CD14-positive monocyte (primary cell): ENCODE results near the gene UBE2G2. TPM values are rescaled to one million over a fixed set of nuclear protein-coding genes. Genes with fewer than 3 reads are reported as not detected.
"Not testable (repeated sequence)": the region's sequence is repeated elsewhere in the genome, so short reads cannot be mapped to it uniquely, and the experiment has no call there.

ENCODE experiments used
- DNase-seq, 3 donors: peaks; one replicate each; pipeline ENCODE4 v3.0.0-alpha.2; 2011 to 2022
- H2AFZ ChIP-seq: 2 replicates; pipeline ENCODE4 v1.6.0; 2012; ENCODE audit warnings: mild to moderate bottlenecking, low read depth, low read length, inconsistent platforms; ENCODE audit not compliant: insufficient read depth, poor library complexity, severe bottlenecking
- H3K27ac ChIP-seq, 2 donors: 1 replicate in 1 of 2; 2 replicates in 1 of 2; pipeline ENCODE4 v1.5.1; 2012 to 2013; ENCODE audit warnings: low read length in 2 of 2, control low read depth in 1 of 2, inconsistent platforms in 1 of 2, low read depth in 1 of 2, mild to moderate bottlenecking in 1 of 2
- H3K27me3 ChIP-seq, 2 donors: one replicate each; pipeline versions ENCODE4 v1.6.0 to v1.6.1; 2011 to 2013; ENCODE audit warnings: low read length in 2 of 2; ENCODE audit not compliant: control insufficient read depth in 2 of 2, insufficient read depth in 2 of 2
- H3K36me3 ChIP-seq, 2 donors: replicated peaks in 1 of 2; 1 replicate in 1 of 2; 2 replicates in 1 of 2; pipeline versions ENCODE4 v1.5.1 to v1.6.1; 2012 to 2013; ENCODE audit warnings: low read length in 2 of 2, control low read depth in 1 of 2, inconsistent platforms in 1 of 2, mild to moderate bottlenecking in 1 of 2; ENCODE audit not compliant: insufficient read depth in 2 of 2, control insufficient read depth in 1 of 2
- H3K4me1 ChIP-seq, 2 donors: 1 replicate in 1 of 2; 2 replicates in 1 of 2; pipeline versions ENCODE4 v1.5.1 to v1.6.1; 2012 to 2013; ENCODE audit warnings: low read length in 2 of 2, control low read depth in 1 of 2, inconsistent platforms in 1 of 2, mild to moderate bottlenecking in 1 of 2, moderate library complexity in 1 of 2; ENCODE audit not compliant: insufficient read depth in 2 of 2, control insufficient read depth in 1 of 2
- H3K4me2 ChIP-seq: replicated peaks from 2 replicates; pipeline ENCODE3; 2012; ENCODE audit warnings: low read length, moderate library complexity, mild to moderate bottlenecking; ENCODE audit not compliant: poor library complexity, severe bottlenecking; ENCODE audit errors: extremely low read depth
- H3K4me3 ChIP-seq, 3 experiments: fragments of 200-600 bp in 1 of 3; sonication (generic) in 1 of 3; replicated peaks in 1 of 3; 1 replicate in 2 of 3; 2 replicates in 1 of 3; pipeline ENCODE4 v1.5.1; 2011 to 2013; ENCODE audit warnings: low read length in 3 of 3, mild to moderate bottlenecking in 3 of 3, control low read depth in 2 of 3, low read depth in 2 of 3, inconsistent platforms in 1 of 3, moderate library complexity in 1 of 3
- H3K79me2 ChIP-seq: 2 replicates; pipeline ENCODE4 v1.6.0; 2012; ENCODE audit warnings: mild to moderate bottlenecking, control low read depth, inconsistent platforms, low read length, moderate library complexity; ENCODE audit not compliant: insufficient read depth
- H3K9ac ChIP-seq: 2 replicates; pipeline ENCODE4 v1.6.0; 2017; ENCODE audit warnings: low read length, mild to moderate bottlenecking; ENCODE audit not compliant: insufficient read depth, poor library complexity, severe bottlenecking
- H3K9me3 ChIP-seq, 2 donors: replicated peaks in 1 of 2; 1 replicate in 1 of 2; 2 replicates in 1 of 2; pipeline versions ENCODE4 v1.5.1 to v1.6.1; 2012 to 2013; ENCODE audit warnings: low read length in 2 of 2, control low read depth in 1 of 2; ENCODE audit not compliant: control insufficient read depth in 1 of 2, insufficient read depth in 1 of 2
- H4K20me1 ChIP-seq: 2 replicates; pipeline ENCODE4 v1.6.0; 2012; ENCODE audit warnings: mild to moderate bottlenecking, low read length, control low read depth, moderate library complexity; ENCODE audit not compliant: insufficient read depth
- H3K27ac Mint-ChIP-seq, 7 donors: one replicate each; pipeline ENCODE4 v1.8.0; 2020; ENCODE audit warnings: mild to moderate bottlenecking in 7 of 7, mixed read lengths in 7 of 7, moderate library complexity in 6 of 7, inconsistent platforms in 2 of 7
- H3K27me3 Mint-ChIP-seq, 3 donors: one replicate each; pipeline ENCODE4 v1.8.0; 2021 to 2022; ENCODE audit warnings: low read depth in 3 of 3, mild to moderate bottlenecking in 3 of 3, mixed read lengths in 3 of 3, moderate library complexity in 3 of 3, inconsistent platforms in 1 of 3
- H3K36me3 Mint-ChIP-seq, 2 donors: one replicate each; pipeline ENCODE4 v1.8.0; 2020; ENCODE audit warnings: mixed read lengths in 2 of 2, inconsistent platforms in 1 of 2, mild to moderate bottlenecking in 1 of 2
- H3K4me1 Mint-ChIP-seq: one replicate; pipeline ENCODE4 v1.8.0; 2020; ENCODE audit warnings: mild to moderate bottlenecking, mixed read lengths
- H3K4me3 Mint-ChIP-seq, 2 donors: one replicate each; pipeline ENCODE4 v1.8.0; 2020; ENCODE audit warnings: mild to moderate bottlenecking in 2 of 2, mixed read lengths in 2 of 2, moderate library complexity in 1 of 2
- H3K9me3 Mint-ChIP-seq, 7 donors: one replicate each; pipeline ENCODE4 v1.8.0; 2020 to 2022; ENCODE audit warnings: mixed read lengths in 7 of 7, mild to moderate bottlenecking in 6 of 7, moderate library complexity in 6 of 7, inconsistent platforms in 2 of 7
- WGBS: methylation state at CpG from one replicate; pipeline ENCODE4 v1.1.5; 2013; ENCODE audit warnings: missing lambda C conversion rate; ENCODE audit not compliant: insufficient coverage; 5-methylcytosine and 5-hydroxymethylcytosine counted together
- intact Hi-C, 2 donors: fragments of 100-400 bp; cut with micrococcal nuclease; formaldehyde crosslinking; loops; one replicate each; pipeline versions ENCODE4 v1.15.0 to v1.15.1; 2023
- polyA plus RNA-seq, 3 donors: library from polyadenylated mRNA; depleted of rRNA in 1 of 3; unstranded in 2 of 3; stranded (reverse) in 1 of 3; fragments of 300-500 nt in 2 of 3; fragments of >200 nt in 1 of 3; fragmentation: Illumina TruSeq in 2 of 3; gene quantifications; 1 replicate in 2 of 3; 2 replicates in 1 of 3; pipeline ENCODE4 v1.2.3, GENCODE V29; 2012 to 2021
- TF ChIP-seq, protein P1 (sequence below): fragments of 200-600 bp; IDR thresholded peaks from one replicate; pipeline ENCODE4 v1.8.0; 2022; ENCODE audit warnings: antibody characterized with exemption, mild to moderate bottlenecking

The UBE2G2 gene
- polyA plus RNA-seq, 3 donors = 22.5 to 123 (median 31.0) TPM

DNA sequence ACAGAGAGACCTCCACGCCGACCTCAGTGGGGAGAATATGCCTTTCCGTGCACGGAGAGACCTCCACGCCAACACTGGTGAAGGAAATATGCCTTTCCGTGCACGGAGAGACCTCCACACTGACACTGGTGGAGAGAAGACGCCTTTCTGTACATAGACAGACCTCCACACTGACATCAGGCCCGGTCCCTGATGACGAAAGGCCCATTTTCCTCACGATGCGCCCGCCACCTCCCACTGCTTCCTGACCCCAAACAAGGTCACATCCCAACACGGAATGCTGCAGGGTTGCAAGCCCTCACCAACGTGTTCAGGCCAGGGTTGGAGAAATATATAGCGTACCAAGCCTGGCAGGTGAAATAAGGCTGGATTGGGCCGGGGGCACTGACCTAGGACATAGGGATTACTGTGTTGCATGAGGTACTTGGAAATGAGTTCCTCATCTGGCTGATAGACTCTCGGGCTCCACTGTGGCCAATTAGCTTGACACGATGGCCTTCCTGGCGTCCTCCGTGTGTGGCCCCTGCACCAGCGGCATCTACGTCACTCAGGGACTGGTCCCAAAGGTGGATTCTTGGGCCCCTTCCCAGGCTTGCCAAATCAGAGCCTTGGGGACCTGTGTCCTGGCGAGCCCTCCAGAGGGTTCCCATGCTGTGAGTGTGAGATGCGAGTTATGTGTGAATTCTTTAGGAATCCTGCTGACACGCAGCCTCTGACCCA lies 32.8 kb upstream of the UBE2G2 start:
- H3K9me3 ChIP-seq = peaks cover 0 to 2% of the 10 kb centered on the region in 2 donors
- H3K79me2 ChIP-seq = no peaks in the 10 kb centered on the region
- H3K27me3 ChIP-seq = no peaks in the 10 kb centered on the region
- 90% methylated on average over 22 of the region's 26 CpGs for WGBS
- H3K27me3 Mint-ChIP-seq = peaks cover 0 to 8% (median 1%) of the 10 kb centered on the region in 3 donors
- no peak for DNase-seq
- H3K4me3 Mint-ChIP-seq = no peak overlapping the region
- no peaks in the 10 kb centered on the region for H3K36me3 ChIP-seq
- no peak overlapping the region for H3K4me3 ChIP-seq
- no peaks in the 10 kb centered on the region for H3K36me3 Mint-ChIP-seq
- no peaks in the 10 kb centered on the region for H4K20me1 ChIP-seq
- peaks cover under 1 to 5% (median 2%) of the 10 kb centered on the region in 7 donors for H3K9me3 Mint-ChIP-seq
- H2AFZ ChIP-seq = no peak overlapping the region
- intact Hi-C loops = no loop called here
- H3K4me1 Mint-ChIP-seq = peaks cover 19% of the 10 kb centered on the region
- no peak overlapping the region for H3K4me2 ChIP-seq
- H3K27ac ChIP-seq = no peak overlapping the region
- TF ChIP-seq, protein P1, sequence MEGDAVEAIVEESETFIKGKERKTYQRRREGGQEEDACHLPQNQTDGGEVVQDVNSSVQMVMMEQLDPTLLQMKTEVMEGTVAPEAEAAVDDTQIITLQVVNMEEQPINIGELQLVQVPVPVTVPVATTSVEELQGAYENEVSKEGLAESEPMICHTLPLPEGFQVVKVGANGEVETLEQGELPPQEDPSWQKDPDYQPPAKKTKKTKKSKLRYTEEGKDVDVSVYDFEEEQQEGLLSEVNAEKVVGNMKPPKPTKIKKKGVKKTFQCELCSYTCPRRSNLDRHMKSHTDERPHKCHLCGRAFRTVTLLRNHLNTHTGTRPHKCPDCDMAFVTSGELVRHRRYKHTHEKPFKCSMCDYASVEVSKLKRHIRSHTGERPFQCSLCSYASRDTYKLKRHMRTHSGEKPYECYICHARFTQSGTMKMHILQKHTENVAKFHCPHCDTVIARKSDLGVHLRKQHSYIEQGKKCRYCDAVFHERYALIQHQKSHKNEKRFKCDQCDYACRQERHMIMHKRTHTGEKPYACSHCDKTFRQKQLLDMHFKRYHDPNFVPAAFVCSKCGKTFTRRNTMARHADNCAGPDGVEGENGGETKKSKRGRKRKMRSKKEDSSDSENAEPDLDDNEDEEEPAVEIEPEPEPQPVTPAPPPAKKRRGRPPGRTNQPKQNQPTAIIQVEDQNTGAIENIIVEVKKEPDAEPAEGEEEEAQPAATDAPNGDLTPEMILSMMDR = no peak
- H3K4me1 ChIP-seq = peaks cover 2 to 7% of the 10 kb centered on the region in 2 donors
- no peak overlapping the region for H3K9ac ChIP-seq
- H3K27ac Mint-ChIP-seq = no peak overlapping the region

DNA sequence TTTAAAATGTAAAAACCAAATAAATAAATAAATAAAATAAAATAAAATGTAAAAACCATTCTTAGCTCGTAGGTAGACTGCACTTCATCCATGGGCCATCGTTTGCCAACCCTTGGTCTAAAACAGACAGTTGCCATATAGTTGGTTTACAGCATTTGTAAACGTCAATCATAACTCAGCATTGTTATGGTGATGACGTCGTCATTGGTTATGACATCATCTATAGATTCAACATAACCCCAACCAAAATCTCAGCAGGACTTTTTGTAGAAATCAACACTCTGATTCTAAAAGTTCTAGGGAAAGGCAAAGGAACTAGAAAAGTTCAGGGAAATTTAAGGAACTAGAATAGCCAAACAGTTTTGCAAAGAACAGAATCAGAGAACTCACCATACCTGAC lies 32.0 kb upstream of the UBE2G2 start:
- Histone ChIP-seq H3K27me3 (no peaks in the 10 kb centered on the region), H4K20me1 (no peaks in the 10 kb centered on the region), H3K4me2 (no peak overlapping the region), H3K79me2 (no peaks in the 10 kb centered on the region), H2AFZ (no peak overlapping the region), H3K36me3 (no peaks in the 10 kb centered on the region), H3K9ac (no peak overlapping the region), H3K4me3 (no peak overlapping the region), H3K4me1 (peaks cover 2 to 7% of the 10 kb centered on the region in 2 donors), H3K9me3 (peaks cover 5 to 8% of the 10 kb centered on the region in 2 donors), H3K27ac (no peak overlapping the region)
- Mint-ChIP-seq H3K9me3 (peaks cover 7 to 12% (median 10%) of the 10 kb centered on the region in 7 donors), H3K4me1 (peaks cover 19% of the 10 kb centered on the region), H3K4me3 (no peak overlapping the region), H3K27me3 (peaks cover 0 to 9% (median 1%) of the 10 kb centered on the region in 3 donors), H3K27ac (no peak overlapping the region), H3K36me3 (no peaks in the 10 kb centered on the region)
- intact Hi-C loops = no loop called here
- TF ChIP-seq, protein P1 = no peak
- WGBS = 80% methylated on average over 1 of the region's 5 CpGs
- DNase-seq = no peak

DNA sequence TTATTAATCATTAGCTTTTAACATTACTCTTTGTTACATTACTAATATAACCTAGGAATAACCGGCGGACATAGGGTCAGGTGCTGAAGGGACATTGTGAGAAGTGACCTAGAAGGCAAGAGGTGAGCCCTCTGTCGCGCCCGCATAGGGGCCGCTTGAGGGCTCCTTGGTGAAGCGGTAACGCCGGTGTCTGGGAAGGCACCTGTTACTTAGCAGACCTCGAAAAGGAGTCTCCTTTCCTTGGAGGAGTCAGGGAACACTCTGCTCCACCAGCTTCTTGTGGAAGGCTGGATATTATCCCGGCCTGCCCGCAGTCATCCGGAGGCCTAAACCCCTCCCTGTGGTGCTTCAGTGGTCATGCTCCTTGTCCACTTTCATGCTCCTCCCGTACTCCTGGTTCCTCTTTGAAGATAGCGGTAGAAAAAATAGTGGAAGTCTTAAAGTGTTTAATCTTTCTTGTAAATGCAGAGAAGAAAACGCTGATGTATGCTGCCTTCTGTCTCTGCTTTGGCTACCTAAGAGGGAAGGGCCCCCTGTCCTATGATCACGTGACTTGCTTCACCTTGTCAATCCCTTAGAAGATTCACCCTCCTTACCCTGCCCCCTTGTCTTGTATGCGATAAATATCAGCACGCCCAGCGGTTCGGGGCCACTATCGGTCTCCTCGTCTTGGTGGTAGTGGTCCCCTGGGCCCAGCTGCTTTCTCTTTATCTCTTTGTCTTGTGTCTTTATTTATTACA lies 31.1 kb upstream of the UBE2G2 start:
- 97% methylated on average over 11 of the region's 23 CpGs for WGBS
- H3K36me3 ChIP-seq, H3K79me2 ChIP-seq, DNase-seq, H3K27me3 ChIP-seq, H3K4me3 ChIP-seq, H3K4me1 ChIP-seq, H4K20me1 ChIP-seq, H3K9ac ChIP-seq, H3K4me3 Mint-ChIP-seq, H3K4me2 ChIP-seq, H3K27ac ChIP-seq, H3K27ac Mint-ChIP-seq, H3K27me3 Mint-ChIP-seq, H3K36me3 Mint-ChIP-seq, H2AFZ ChIP-seq, intact Hi-C loops: not testable (repeated sequence)
- H3K9me3 Mint-ChIP-seq = peaks cover 17 to 22% (median 19%) of the 10 kb centered on the region in 7 donors
- peaks cover 19% of the 10 kb centered on the region for H3K4me1 Mint-ChIP-seq
- H3K9me3 ChIP-seq = peaks cover 12 to 15% of the 10 kb centered on the region in 2 donors
